Stimulated activated CD4-positive, alpha-beta T cell treated with anti-CD3 and anti-CD28 coated beads, Interleukin-15, amount 100 ng/mL, for 48 hours (primary cell): Measurements from ENCODE around the gene CIAO2A.

Experiments used
- DNase-seq, 2 donors: peaks; one replicate each; pipeline ENCODE4 v3.0.0-alpha.2; 2020; ENCODE audit warnings: low read depth in 2 of 2

Gene CIAO2A

DNA sequence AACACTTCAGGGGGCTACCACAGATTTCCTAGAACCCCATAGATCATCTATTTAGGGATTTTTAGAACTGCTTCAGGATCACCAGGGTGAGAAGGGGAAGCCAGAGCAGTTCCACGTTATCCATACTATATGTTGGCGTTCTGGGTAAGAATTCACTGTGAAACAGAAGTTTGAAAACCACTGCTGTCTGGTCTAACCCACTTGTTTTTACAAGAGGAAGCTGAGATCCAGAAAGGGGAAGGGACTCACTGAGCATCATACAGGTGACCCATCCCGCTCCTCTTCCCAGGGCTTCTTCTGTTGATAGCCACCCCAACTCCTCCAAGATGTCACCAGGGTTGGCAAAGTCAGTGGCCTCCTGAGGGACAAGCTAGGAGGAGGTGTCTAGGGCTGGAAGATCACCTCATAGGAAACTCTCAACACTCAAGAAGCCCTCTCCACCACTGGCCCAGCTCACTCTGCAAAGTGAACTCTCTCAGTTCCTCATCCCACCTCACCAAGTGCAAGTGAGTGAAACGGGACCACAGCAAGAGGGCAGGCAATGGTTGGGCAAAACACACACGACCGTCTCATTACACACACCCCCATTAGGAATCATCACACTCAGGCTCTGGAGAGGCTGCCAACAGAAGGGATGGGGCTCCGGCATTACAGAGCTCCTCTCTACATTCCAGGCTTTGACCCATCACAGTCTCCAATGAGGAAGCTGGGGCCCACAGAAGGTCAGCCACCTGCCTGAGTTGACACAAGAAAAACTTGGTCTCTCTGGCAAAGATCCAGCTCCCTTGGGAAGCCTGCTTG is 49.1 kb downstream of the CIAO2A start:
- DNase-seq = no peak

DNA sequence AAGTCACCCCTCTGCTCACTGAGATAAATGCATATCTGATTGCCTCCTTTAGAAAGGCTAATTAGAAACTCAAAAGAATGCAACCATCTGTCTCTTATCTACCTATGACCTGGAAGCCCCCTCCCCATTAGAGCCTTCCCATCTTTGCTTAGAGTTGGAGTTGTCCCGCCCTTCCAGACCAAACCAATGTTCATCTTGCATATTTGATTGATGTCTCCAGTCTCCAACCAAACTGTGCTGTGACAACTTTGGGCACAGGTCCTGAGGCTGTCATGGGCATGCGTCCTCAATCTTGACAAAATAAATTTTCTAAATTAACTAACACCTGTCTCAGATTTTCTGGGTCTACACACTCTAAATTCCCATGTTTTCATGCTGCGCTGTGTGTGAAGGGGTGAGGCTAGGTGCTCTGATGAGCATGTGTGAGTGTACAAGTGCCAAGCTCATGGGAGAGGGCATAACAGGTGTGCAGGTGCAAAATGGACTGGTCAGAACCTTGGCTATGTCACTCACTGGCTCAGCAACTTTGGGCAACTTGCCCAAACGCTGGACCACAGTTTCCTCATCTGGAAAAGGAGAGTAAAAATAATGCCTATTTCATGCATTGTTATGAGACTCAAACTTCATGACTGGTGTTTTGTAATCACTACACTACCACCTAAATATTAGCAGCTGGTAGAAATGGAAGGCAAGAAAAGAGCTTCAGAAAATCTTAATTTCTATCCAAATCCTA is 54.6 kb downstream of the CIAO2A start:
- DNase-seq = no peak

DNA sequence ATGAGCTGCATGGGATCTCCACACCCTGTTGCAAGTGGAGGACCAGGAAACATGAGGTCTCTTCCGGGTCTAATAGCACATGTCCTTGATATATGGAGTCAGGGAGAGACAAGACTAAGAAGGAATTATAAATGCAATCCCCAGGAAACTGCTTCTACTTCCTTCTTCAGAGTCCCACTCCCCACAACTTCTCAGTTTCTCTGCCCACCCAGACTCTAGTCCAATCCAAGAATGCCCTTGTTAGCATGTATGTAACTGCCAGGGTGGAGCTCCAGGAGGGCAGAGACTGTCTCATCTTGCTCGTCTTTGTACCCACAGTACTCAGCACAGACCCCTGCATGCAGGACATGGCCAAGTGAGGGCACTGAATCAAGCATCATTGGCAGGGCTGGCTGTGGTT is 55.7 kb downstream of the CIAO2A start:
- DNase-seq = no peak

DNA sequence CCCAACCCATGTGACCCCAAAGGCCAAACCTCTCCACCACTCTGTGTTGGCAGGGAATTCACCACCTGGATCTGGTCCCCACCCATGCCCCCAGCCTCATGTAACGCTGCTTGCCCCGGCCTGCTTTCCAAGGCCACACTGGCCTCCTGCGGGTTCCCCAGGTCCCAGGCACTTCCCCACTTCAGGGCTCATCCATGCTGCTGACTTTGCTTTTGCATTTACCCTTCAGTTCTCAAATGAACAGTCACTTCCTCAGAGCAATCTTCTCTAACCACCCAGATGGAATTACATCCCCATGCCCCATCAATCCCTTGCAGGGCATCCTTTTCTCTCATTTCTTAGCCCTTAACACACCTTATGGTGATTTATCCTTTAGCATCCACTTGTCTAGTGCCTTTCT is 56.5 kb downstream of the CIAO2A start:
- DNase-seq = no peak

DNA sequence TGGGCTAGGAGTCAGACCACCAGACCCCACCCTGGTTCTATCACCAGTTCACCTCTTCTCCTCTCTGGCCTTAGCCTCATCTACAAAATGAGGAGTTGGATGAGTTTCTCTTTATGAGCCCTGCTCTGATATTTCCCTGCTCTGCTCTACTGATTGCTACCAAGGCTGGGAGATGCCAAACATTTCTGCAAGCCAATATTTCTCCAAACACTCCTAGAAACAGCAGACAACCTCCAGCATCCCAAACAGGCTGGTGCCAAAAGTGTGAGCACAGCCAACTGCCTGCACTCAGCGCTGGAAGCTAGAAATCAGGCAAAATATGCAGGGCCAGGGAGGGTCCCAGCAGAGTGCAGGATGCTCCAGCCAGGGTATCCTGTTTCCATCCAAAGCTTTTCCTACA is 58.1 kb downstream of the CIAO2A start:
- DNase-seq = no peak

DNA sequence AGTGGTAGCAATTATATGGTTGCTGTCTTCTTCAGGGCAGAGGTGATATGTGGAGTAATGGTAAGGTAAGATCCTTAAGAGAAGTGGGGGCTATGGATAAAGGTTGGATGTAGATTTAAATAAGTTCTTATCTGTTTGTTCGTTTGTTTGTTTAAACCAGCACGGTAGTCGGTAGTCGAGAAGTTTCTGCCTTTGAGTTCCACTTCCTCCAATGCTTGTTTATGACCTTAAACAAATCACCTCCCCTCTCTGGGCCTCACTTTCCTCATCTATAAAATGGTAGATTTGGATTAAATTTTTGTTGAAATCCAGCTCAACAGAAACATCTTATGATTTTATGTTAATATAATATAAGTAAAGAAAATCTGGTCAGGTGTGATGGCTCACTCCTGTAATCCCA is 59.1 kb downstream of the CIAO2A start:
- DNase-seq = no peak

DNA sequence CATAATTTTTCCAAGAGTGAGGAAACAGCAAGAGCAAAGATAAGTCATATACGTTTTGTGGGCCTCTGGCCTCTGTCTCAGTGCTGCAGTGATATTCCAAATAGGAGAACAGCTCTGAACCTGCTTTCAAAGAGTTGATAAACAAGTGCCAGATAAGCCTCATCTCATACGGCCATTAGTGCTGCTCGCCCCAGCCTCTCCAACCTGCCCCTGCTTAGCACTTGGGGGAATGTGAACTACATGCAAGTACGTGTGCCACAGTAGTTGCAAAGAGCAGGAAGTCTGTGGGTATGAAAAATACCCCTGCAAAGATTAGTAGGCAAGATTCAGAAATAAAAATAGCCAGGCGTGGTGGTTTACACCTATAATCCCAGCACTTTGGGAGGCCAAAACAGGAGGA is 61.3 kb downstream of the CIAO2A start:
- no peak for DNase-seq

DNA sequence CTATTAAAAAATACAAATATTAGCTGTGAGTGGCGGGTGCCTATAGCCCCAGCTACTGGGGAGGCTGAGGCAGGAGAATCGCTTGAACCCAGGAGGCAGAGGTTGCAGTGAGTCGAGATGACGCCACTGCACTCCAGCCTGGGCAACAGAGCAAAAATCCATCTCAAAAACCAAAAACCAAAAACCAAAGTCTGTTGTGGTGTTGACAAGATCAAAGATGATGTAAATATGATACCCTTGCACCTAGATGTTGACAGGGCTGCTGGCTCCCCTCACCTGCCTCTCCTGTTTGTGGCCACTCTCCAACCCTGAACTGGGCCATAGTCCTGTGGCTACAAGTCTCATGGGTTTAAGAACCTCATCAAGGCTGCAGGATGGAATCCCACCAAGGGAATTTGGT is 63.5 kb downstream of the CIAO2A start:
- DNase-seq = no peak

DNA sequence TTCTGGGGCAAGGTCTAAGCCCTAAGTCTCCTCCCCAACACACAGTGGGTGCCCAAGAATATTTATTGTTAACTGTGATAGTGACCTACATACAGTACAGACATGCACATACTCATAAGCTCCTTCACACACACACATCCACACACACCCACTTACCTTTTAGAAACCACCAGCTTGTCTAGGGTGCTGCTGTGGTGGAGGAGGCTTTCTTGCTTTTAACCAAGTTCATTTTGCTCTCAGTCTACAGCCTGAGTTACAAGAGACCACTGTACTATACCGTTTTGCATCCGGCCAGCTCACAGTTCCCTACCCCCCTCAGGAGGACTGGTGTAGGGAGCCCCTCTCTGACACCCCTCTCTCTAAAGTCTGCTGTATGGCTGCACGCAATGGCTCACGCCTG is 64.0 kb downstream of the CIAO2A start:
- no peak for DNase-seq

DNA sequence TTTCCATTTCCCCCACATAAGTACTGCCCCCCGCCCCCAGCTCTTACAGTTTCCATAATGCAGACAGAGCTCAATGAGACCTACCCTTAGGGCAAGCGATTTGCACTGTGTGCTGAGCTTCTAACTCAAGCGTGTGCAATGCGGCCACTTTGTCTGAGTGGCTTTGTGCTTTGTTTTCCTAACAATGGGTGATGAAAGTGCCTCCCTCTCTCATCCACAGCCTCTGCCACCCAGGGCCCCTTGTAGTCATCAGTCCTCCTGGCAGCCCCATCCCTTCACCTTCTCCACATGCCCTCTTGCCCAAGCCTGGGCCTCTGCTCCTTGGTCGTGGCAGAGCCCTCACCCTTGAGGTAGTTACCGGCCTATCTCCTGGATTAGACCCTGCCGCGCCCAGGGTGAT is 64.5 kb downstream of the CIAO2A start:
- DNase-seq = no peak

DNA sequence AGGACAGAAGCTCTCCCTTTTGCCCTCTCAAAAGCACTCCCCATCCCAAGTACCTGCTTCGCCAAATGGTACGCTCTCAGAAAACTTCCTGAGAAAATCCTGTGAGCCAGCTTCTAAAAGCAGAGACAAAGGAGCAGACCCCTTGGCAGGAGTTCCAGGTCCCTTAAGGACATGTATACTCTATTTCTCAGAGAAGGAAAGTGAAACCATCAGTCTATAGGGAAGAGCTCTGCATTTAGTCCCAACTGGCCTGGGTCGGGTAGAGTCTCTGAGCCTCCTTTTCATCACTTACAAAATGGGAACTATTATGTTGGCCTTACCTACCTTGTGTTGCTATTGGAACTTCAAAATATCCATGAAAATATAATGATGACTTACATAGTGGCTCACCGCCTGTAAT is 67.0 kb downstream of the CIAO2A start:
- no peak for DNase-seq

DNA sequence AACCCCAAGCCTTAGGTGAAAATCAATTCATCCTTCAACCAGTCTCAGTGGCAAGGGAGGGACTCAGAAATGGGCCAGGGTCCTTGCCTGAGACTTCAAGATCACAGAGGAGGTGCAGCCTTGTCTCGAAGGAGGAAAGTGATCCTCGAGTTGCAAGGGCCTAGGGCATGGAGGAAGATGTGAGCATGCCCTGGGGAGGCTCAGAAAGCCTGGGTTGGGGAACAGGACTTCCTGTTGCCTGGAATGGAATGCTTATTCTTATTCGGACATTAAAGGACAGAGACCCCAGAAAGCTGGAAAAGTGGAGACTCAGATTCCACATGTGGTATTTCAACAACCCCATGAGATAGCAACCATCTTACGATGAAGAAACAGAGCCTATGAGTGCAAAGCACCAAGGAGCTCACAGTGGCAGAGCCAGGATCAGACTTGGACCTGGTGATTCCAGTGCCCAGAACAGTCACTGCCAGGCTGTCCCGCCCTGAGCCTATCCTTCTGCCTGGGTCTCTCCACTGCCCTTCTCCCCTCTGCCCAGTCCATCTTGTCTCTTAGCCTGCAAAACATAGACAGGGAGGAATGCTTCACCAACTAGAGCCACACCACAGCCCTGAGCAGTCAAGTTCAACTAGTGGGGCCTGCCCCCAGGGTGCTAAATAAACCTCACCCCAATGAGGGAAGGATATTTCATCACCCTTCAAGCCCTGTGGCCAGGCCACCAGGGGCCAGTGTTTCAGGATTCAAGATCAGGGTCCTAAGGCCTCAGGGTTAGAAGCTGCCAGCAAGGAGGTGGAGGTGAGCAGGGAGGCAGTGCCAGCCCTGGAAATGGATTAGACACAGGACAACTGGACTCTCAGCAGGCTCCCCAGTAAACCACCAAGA is 69.2 kb downstream of the CIAO2A start:
- DNase-seq = no peak

DNA sequence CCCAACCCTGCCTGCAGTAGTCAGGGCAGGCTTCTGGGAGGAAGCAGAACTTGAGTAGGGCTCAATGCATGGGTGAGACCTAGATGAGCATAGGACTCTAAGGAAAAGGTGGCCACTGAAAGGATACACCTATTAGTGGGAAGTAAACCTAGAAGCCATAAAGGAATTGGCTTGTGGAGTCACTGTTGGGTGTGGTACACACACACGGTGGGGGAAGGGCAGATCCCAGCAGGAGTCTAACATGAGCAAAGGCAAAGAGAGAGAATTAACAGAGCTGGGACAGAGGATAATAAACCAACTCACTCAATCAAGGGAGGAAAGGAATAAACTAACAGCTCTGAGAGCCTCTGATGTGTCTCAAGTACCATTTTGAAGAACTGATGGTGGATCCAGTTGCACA is 70.4 kb downstream of the CIAO2A start:
- no peak for DNase-seq

DNA sequence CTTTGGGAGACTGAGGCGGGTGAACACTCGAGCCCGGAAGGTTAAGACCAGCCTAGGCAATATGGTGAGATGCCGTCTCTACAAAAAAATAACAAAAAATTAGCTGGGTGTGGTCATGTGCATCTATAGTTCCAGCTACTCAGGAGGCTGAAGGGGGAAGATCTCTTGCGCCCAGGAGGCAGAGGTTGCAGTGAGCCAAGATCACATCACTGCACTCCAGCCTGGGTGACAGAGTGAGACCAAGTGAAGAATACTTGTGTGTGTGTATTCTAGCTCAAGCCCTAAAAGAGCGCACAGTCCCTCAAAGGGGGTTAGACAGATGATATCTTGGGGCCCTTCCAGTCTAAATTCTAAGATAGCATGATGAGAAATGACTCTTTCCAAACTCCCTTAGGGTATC is 71.1 kb downstream of the CIAO2A start:
- DNase-seq = no peak
